ENCODE results near the gene MINDY4B. TPM values are rescaled to one million over a fixed set of nuclear protein-coding genes. Genes with fewer than 3 reads are reported as not detected.

MINDY4B gene
- total RNA-seq, 1 donor: not detected

DNA sequence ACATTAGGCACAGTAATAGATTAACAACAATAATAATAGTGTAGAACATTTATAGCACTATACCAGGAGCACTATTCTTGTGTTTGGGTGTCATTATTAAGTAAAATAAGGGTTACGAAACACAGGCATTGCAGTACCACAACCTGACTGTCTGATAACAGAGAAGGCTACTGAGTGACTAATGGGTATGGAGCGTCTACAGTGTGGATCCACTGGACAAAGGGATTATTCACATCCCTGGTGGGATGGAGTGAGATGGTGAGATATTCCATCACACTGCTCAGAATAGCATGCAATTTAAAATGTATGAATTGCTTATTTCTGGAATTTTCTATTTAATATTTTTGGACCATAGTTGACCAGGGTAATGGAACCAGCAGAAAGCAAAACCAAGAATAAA lies 18.2 kb downstream of the MINDY4B start:
- Histone ChIP-seq H3K4me3 (ENCODE audit: insufficient read depth, low read length) (no peak overlapping the region), H3K27ac (ENCODE audit: low read depth, low read length) (no peak overlapping the region), H2AFZ (ENCODE audit: low read length) (no peak overlapping the region), H3K36me3 (ENCODE audit: insufficient read depth, low read length) (no peaks in the 10 kb centered on the region), H4K20me1 (ENCODE audit: insufficient read depth, low read length) (no peaks in the 10 kb centered on the region), H3K9me3 (ENCODE audit: low read depth, low read length) (no peaks in the 10 kb centered on the region), H3K4me1 (ENCODE audit: insufficient read depth, low read length) (no peaks in the 10 kb centered on the region), H3K79me2 (ENCODE audit: insufficient read depth, low read length) (no peaks in the 10 kb centered on the region), H3K4me2 (ENCODE audit: insufficient read depth, low read length) (no peak overlapping the region), H3K27me3 (ENCODE audit: insufficient read depth, low read length) (peaks cover 37% of the 10 kb centered on the region)
- TF ChIP-seq, protein P1, sequence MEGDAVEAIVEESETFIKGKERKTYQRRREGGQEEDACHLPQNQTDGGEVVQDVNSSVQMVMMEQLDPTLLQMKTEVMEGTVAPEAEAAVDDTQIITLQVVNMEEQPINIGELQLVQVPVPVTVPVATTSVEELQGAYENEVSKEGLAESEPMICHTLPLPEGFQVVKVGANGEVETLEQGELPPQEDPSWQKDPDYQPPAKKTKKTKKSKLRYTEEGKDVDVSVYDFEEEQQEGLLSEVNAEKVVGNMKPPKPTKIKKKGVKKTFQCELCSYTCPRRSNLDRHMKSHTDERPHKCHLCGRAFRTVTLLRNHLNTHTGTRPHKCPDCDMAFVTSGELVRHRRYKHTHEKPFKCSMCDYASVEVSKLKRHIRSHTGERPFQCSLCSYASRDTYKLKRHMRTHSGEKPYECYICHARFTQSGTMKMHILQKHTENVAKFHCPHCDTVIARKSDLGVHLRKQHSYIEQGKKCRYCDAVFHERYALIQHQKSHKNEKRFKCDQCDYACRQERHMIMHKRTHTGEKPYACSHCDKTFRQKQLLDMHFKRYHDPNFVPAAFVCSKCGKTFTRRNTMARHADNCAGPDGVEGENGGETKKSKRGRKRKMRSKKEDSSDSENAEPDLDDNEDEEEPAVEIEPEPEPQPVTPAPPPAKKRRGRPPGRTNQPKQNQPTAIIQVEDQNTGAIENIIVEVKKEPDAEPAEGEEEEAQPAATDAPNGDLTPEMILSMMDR (IDR thresholded peaks at IDR 0.05; ENCODE audit: extremely low read depth, low read depth, low read length): no peak
- no peak for DNase-seq (ENCODE audit: insufficient read length, low spot score, missing footprints)

DNA sequence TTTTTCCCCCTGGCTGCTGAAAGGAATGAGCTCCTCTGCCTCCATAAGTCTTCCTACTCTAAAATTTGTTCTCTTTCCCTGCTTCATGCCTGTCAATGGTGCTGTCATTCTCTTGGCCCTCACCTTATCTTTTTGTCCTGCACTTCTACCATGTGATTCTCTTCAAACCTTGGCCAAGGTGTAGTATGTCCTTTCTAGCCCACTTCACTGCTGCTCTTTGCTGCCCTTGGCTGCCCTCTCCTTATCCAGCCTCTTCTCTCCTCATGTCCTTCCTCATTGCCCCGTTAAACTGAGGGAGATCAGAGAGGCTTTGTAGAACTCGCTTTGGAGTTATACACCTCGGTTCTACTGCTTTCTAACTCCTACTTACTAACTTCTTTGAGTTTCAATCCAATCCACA lies 19.7 kb downstream of the MINDY4B start:
- H3K4me2 ChIP-seq (ENCODE audit: insufficient read depth, low read length): no peak overlapping the region
- peaks cover 36% of the 10 kb centered on the region for H3K27me3 ChIP-seq (ENCODE audit: insufficient read depth, low read length)
- TF ChIP-seq, protein P1 (IDR thresholded peaks at IDR 0.05; ENCODE audit: extremely low read depth, low read depth, low read length): no peak
- H3K79me2 ChIP-seq (ENCODE audit: insufficient read depth, low read length): no peaks in the 10 kb centered on the region
- H3K4me3 ChIP-seq (ENCODE audit: insufficient read depth, low read length): no peak overlapping the region
- no peaks in the 10 kb centered on the region for H3K4me1 ChIP-seq (ENCODE audit: insufficient read depth, low read length)
- no peaks in the 10 kb centered on the region for H3K9me3 ChIP-seq (ENCODE audit: low read depth, low read length)
- no peak for DNase-seq (ENCODE audit: insufficient read length, low spot score, missing footprints)
- no peak overlapping the region for H2AFZ ChIP-seq (ENCODE audit: low read length)
- no peaks in the 10 kb centered on the region for H4K20me1 ChIP-seq (ENCODE audit: insufficient read depth, low read length)
- H3K27ac ChIP-seq (ENCODE audit: low read depth, low read length): no peak overlapping the region
- H3K36me3 ChIP-seq (ENCODE audit: insufficient read depth, low read length): no peaks in the 10 kb centered on the region

DNA sequence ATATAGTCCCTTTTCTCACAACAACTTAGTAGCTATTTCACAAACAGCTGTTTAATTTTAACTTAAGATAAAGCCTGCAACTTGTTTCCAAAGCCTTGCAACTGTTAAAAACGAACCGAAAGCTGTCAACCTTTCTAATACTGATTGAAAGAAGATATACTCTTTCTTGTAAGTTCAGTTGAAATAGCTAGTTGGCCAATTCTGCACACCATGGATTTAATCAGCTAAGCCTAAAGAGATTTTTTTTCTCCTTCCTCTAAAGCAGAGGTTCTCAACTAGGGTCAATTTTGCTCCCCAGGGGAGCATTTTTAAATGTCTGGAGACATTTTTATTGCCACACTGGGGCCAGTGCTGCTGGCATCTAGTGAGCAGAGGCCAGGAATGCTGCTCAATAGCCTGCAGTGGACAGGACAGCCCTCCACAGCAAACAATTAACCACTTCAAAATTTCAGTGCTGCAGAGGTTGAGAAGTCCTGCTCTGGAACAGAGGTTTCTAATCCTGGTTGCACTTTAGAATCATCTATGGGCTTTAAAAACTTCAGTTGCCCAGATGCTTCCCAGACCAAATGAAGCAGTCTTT lies 26.2 kb downstream of the MINDY4B start:
- no peak overlapping the region for H2AFZ ChIP-seq (ENCODE audit: low read length)
- no peaks in the 10 kb centered on the region for H3K4me1 ChIP-seq (ENCODE audit: insufficient read depth, low read length)
- no peaks in the 10 kb centered on the region for H3K79me2 ChIP-seq (ENCODE audit: insufficient read depth, low read length)
- H3K36me3 ChIP-seq (ENCODE audit: insufficient read depth, low read length): no peaks in the 10 kb centered on the region
- no peaks in the 10 kb centered on the region for H4K20me1 ChIP-seq (ENCODE audit: insufficient read depth, low read length)
- no peak overlapping the region for H3K4me3 ChIP-seq (ENCODE audit: insufficient read depth, low read length)
- H3K27me3 ChIP-seq (ENCODE audit: insufficient read depth, low read length): peaks cover 21% of the 10 kb centered on the region
- no peak overlapping the region for H3K4me2 ChIP-seq (ENCODE audit: insufficient read depth, low read length)
- TF ChIP-seq, protein P1 (IDR thresholded peaks at IDR 0.05; ENCODE audit: extremely low read depth, low read depth, low read length): no peak
- DNase-seq (ENCODE audit: insufficient read length, low spot score, missing footprints): no peak
- H3K27ac ChIP-seq (ENCODE audit: low read depth, low read length): no peak overlapping the region
- no peaks in the 10 kb centered on the region for H3K9me3 ChIP-seq (ENCODE audit: low read depth, low read length)

DNA sequence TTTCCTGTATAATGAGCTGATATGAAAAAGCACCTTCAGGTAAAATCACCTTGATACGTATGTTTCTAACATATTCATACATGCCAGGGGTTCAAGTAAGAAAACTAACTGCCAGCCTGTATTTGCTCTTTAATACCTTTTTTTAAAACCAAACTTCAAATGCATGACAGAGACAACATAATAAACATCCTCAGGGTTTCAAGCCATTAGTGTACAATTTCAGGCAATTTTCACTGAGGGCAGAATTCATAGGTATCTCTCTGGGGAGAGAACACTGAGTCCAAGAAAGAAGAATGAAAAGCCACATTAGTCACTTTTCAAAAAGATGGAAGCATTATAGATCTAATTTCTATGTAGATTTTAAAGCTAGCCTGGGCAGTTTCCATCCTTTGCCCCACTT lies 26.9 kb downstream of the MINDY4B start:
- Histone ChIP-seq H3K4me3 (ENCODE audit: insufficient read depth, low read length) (no peak overlapping the region), H3K27ac (ENCODE audit: low read depth, low read length) (no peak overlapping the region), H3K4me1 (ENCODE audit: insufficient read depth, low read length) (no peaks in the 10 kb centered on the region), H3K9me3 (ENCODE audit: low read depth, low read length) (no peaks in the 10 kb centered on the region), H3K27me3 (ENCODE audit: insufficient read depth, low read length) (peaks cover 14% of the 10 kb centered on the region), H2AFZ (ENCODE audit: low read length) (no peak overlapping the region), H3K4me2 (ENCODE audit: insufficient read depth, low read length) (no peak overlapping the region), H3K36me3 (ENCODE audit: insufficient read depth, low read length) (no peaks in the 10 kb centered on the region), H4K20me1 (ENCODE audit: insufficient read depth, low read length) (no peaks in the 10 kb centered on the region), H3K79me2 (ENCODE audit: insufficient read depth, low read length) (no peaks in the 10 kb centered on the region)
- DNase-seq (ENCODE audit: insufficient read length, low spot score, missing footprints): no peak
- TF ChIP-seq, protein P1 (IDR thresholded peaks at IDR 0.05; ENCODE audit: extremely low read depth, low read depth, low read length): no peak
